ENCODE measurements around the gene DOCK2. TPM values are rescaled to one million over a fixed set of nuclear protein-coding genes. Genes with fewer than 3 reads are reported as not detected.

DOCK2 gene
- total RNA-seq, 6 donors from 2014 or later, result 46.7 to 150 (median 73.8) TPM

- no peak for TF ChIP-seq EP300 (IDR thresholded peaks at IDR 0.05)
- no peak for TF ChIP-seq CTCF (IDR thresholded peaks at IDR 0.05)
- TF ChIP-seq POLR2AphosphoS5 (IDR thresholded peaks at IDR 0.05), result no peak
- no peak for TF ChIP-seq POLR2A (IDR thresholded peaks at IDR 0.05)
- Histone ChIP-seq H3K27me3 (no peaks in the 10 kb centered on the region), H3K36me3 (peaks cover 9 to 87% (median 22%) of the 10 kb centered on the region in 4 donors), H3K9me3 (no peaks in the 10 kb centered on the region), H3K4me3 (no peak overlapping the region), H3K4me1 (no peaks in the 10 kb centered on the region), H3K27ac (no peak overlapping the region)
- WGBS, 2 donors, result 91 to 94% methylated on average over 1 of the region's 1 CpG
- ATAC-seq (ENCODE audit: low FRiP score in 2 of 2), result no peak
- DNase-seq, result no peak
Measured at GRCh38 chr5:169595172-169595820, 41.8 kb upstream of the DOCK2 start.

GRCh38 chr5:169599451-169599850, 37.6 kb upstream of the DOCK2 start:
- no peaks in the 10 kb centered on the region for H3K4me1 ChIP-seq
- no peak overlapping the region for H3K4me3 ChIP-seq
- whole genome bisulfite sequencing, 2 donors, result 88 to 89% methylated on average over 4 of the region's 4 CpGs
- H3K36me3 ChIP-seq, result peaks cover 5 to 68% (median 14%) of the 10 kb centered on the region in 4 donors
- no peak for ATAC-seq (ENCODE audit: low FRiP score in 2 of 2)
- TF ChIP-seq POLR2A (IDR thresholded peaks at IDR 0.05), result no peak
- no peak for TF ChIP-seq EP300 (IDR thresholded peaks at IDR 0.05)
- no peak for TF ChIP-seq CTCF (IDR thresholded peaks at IDR 0.05)
- TF ChIP-seq POLR2AphosphoS5 (IDR thresholded peaks at IDR 0.05), result no peak
- no peak for DNase-seq
- H3K27ac ChIP-seq, result no peak overlapping the region
- H3K27me3 ChIP-seq, result no peaks in the 10 kb centered on the region
- H3K9me3 ChIP-seq, result no peaks in the 10 kb centered on the region

GRCh38 chr5:169602535-169602934, 34.5 kb upstream of the DOCK2 start:
- Histone ChIP-seq H3K4me3 (no peak overlapping the region), H3K4me1 (no peaks in the 10 kb centered on the region), H3K9me3 (no peaks in the 10 kb centered on the region), H3K36me3 (peaks cover 0 to 43% (median 7%) of the 10 kb centered on the region in 4 donors), H3K27me3 (no peaks in the 10 kb centered on the region), H3K27ac (no peak overlapping the region)
- no peak for ATAC-seq (ENCODE audit: low FRiP score in 2 of 2)
- TF ChIP-seq EP300 (IDR thresholded peaks at IDR 0.05), result no peak
- TF ChIP-seq POLR2AphosphoS5 (IDR thresholded peaks at IDR 0.05), result no peak
- no peak for TF ChIP-seq CTCF (IDR thresholded peaks at IDR 0.05)
- no peak for TF ChIP-seq POLR2A (IDR thresholded peaks at IDR 0.05)
- no peak for DNase-seq

GRCh38 chr5:169606279-169606678, 30.8 kb upstream of the DOCK2 start:
- no peak for ATAC-seq (ENCODE audit: low FRiP score in 2 of 2)
- no peak for TF ChIP-seq POLR2A (IDR thresholded peaks at IDR 0.05)
- no peak for TF ChIP-seq CTCF (IDR thresholded peaks at IDR 0.05)
- no peak for TF ChIP-seq POLR2AphosphoS5 (IDR thresholded peaks at IDR 0.05)
- no peak for TF ChIP-seq EP300 (IDR thresholded peaks at IDR 0.05)
- H3K4me1 ChIP-seq, result no peaks in the 10 kb centered on the region
- no peaks in the 10 kb centered on the region for H3K27me3 ChIP-seq
- no peak overlapping the region for H3K27ac ChIP-seq
- H3K36me3 ChIP-seq, result peaks cover 0 to 12% (median 2%) of the 10 kb centered on the region in 4 donors
- 87 to 95% methylated on average over 3 of the region's 3 CpGs for WGBS, 2 donors
- H3K9me3 ChIP-seq, result peaks cover 0 to 3% (median 0%) of the 10 kb centered on the region in 4 donors
- H3K4me3 ChIP-seq, result no peak overlapping the region
- no peak for DNase-seq

GRCh38 chr5:169607882-169608281, 29.2 kb upstream of the DOCK2 start:
- no peak overlapping the region for H3K4me3 ChIP-seq
- 70 to 75% methylated on average over 2 of the region's 2 CpGs for WGBS, 2 donors

More at GRCh38 chr5:169607882-169608281, 29.2 kb upstream of the DOCK2 start:
- ATAC-seq (ENCODE audit: low FRiP score in 2 of 2) (no peak), DNase-seq (no peak)
- peaks cover 0 to 3% (median 0%) of the 10 kb centered on the region in 4 donors for H3K9me3 ChIP-seq
- H3K27ac ChIP-seq, result no peak overlapping the region
- H3K36me3 ChIP-seq, result peaks cover 0 to 3% (median 0%) of the 10 kb centered on the region in 4 donors
- H3K27me3 ChIP-seq, result no peaks in the 10 kb centered on the region
- no peaks in the 10 kb centered on the region for H3K4me1 ChIP-seq
- TF ChIP-seq POLR2A (IDR thresholded peaks at IDR 0.05) (no peak), CTCF (IDR thresholded peaks at IDR 0.05) (no peak), POLR2AphosphoS5 (IDR thresholded peaks at IDR 0.05) (no peak), EP300 (IDR thresholded peaks at IDR 0.05) (no peak)

All from upper lobe of left lung (tissue), 6 donors.